GM18511 (cell line): ENCODE results near the gene ERBB4.
"Not testable (repeated sequence)": the region's sequence is repeated elsewhere in the genome, so short reads cannot be mapped to it uniquely, and the experiment has no call there.

Experiments
- ATAC-seq: cut with Tn5 transposase; IDR thresholded peaks from one replicate; pipeline ENCODE4 v1.9.1; 2021; ENCODE audit warnings: mild to moderate bottlenecking, moderate library complexity; ENCODE audit not compliant: unreplicated experiment

The ERBB4 gene

GRCh38 chr2:212027681-212028628, 510.6 kb downstream of the ERBB4 start:
- ATAC-seq = no peak

GRCh38 chr2:212024040-212024439, 514.6 kb downstream of the ERBB4 start:
- no peak for ATAC-seq

GRCh38 chr2:212022966-212023365, 515.6 kb downstream of the ERBB4 start:
- no peak for ATAC-seq

GRCh38 chr2:212021947-212022346, 516.7 kb downstream of the ERBB4 start:
- no peak for ATAC-seq

GRCh38 chr2:212015588-212015987, 523.0 kb downstream of the ERBB4 start:
- ATAC-seq = no peak

- ATAC-seq = no peak
These were observed 525.0 kb downstream of the ERBB4 start for GRCh38 chr2:212013626-212014025.

- ATAC-seq = not testable (repeated sequence)
These were observed 528.3 kb downstream of the ERBB4 start for GRCh38 chr2:212010305-212010704.

GRCh38 chr2:212007972-212008371, 530.6 kb downstream of the ERBB4 start:
- no peak for ATAC-seq

GRCh38 chr2:212005085-212005671, 533.4 kb downstream of the ERBB4 start:
- ATAC-seq = peak; percentile 88

GRCh38 chr2:212001325-212001724, 537.3 kb downstream of the ERBB4 start:
- no peak for ATAC-seq

GRCh38 chr2:211996857-211997256, 541.7 kb downstream of the ERBB4 start:
- no peak for ATAC-seq

- ATAC-seq = no peak
These were observed 543.8 kb downstream of the ERBB4 start for GRCh38 chr2:211994806-211995205.

- ATAC-seq = no peak
These were observed 548.3 kb downstream of the ERBB4 start for GRCh38 chr2:211990335-211990734.

- ATAC-seq = no peak
These were observed 552.3 kb downstream of the ERBB4 start for GRCh38 chr2:211986313-211986712.

GRCh38 chr2:211985393-211985792, 553.2 kb downstream of the ERBB4 start:
- ATAC-seq = no peak

GRCh38 chr2:211982162-211982561, 556.4 kb downstream of the ERBB4 start:
- ATAC-seq = no peak

- no peak for ATAC-seq
These were observed 557.2 kb downstream of the ERBB4 start for GRCh38 chr2:211981451-211981850.

- no peak for ATAC-seq
These were observed 562.5 kb downstream of the ERBB4 start for GRCh38 chr2:211976076-211976475.

GRCh38 chr2:211967234-211967633, 571.4 kb downstream of the ERBB4 start:
- no peak for ATAC-seq

- no peak for ATAC-seq
These were observed 574.6 kb downstream of the ERBB4 start for GRCh38 chr2:211963969-211964368.

GRCh38 chr2:211957799-211958198, 580.8 kb downstream of the ERBB4 start:
- peak; percentile 96 for ATAC-seq

- no peak for ATAC-seq
These were observed 583.0 kb downstream of the ERBB4 start for GRCh38 chr2:211955648-211956047.
